A549 (cell line): Measurements from ENCODE around the gene GNL3L.

Source experiments
- EP300 ChIP-seq, 2 experiments: fragments of >200 bp; sonication (Bioruptor Twin); formaldehyde crosslinking; IDR thresholded peaks; 2 replicates in 1 of 2; 3 replicates in 1 of 2; pipeline ENCODE4 v1.6.1; 2016 to 2017
- GATA3 ChIP-seq: IDR thresholded peaks from 2 replicates; pipeline ENCODE4 v1.6.1; 2012; ENCODE audit warnings: borderline replicate concordance
- JUN ChIP-seq, 2 experiments: fragments of >200 bp; sonication (Bioruptor Twin); formaldehyde crosslinking; IDR thresholded peaks; 2 replicates in 1 of 2; 3 replicates in 1 of 2; pipeline ENCODE4 v1.6.1; 2016 to 2017
- NPAS2 ChIP-seq: fragments of 250-450 bp; sonication (Bioruptor Pico); IDR thresholded peaks from 2 replicates; pipeline ENCODE4 v1.8.0; 2022; ENCODE audit warnings: mild to moderate bottlenecking, moderate library complexity, borderline replicate concordance
- POLR2A ChIP-seq: IDR thresholded peaks from 2 replicates; pipeline ENCODE4 v1.6.1; 2012; ENCODE audit warnings: mild to moderate bottlenecking, low read length
- SMC3 ChIP-seq: fragments of >200 bp; sonication (Bioruptor Twin); formaldehyde crosslinking; IDR thresholded peaks from 3 replicates; pipeline ENCODE4 v1.6.1; 2018; ENCODE audit warnings: inconsistent platforms
- ZFP36 ChIP-seq: fragments of 450-650 bp; IDR thresholded peaks from 2 replicates; pipeline ENCODE4 v1.6.1; 2014; ENCODE audit warnings: borderline replicate concordance; ENCODE audit not compliant: partially characterized antibody
- TF ChIP-seq, protein P1 (sequence below): fragments of >200 bp; sonication (Bioruptor Twin); formaldehyde crosslinking; IDR thresholded peaks from 3 replicates; pipeline ENCODE4 v1.5.1; 2016

DNA sequence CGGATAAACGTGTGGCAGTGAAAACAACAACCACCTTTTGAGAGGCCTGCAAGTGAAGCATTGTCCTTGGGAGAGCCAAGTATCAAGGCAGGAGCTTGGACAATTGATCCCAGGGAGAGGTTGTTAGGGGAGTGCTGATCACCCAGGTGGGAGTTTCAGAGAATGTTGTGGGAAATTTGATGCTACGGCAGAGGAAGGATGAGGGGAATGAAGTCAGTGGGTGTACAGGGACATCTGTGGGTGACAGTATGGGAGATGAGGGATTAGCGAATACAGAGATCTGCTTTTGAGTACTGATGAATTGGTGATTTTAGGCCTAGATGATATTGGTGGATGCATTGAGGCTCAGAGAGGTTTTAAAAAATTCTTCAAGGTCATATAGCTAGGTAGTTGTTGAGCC is 4.3 kb downstream of the GNL3L start:
- TF ChIP-seq ZFP36 = no peak
- TF ChIP-seq JUN (IDR thresholded peaks at IDR 0.05) = no peak
- TF ChIP-seq POLR2A = no peak
- no peak for TF ChIP-seq NPAS2 (CRISPR knock-in tag)
- TF ChIP-seq, protein P1, sequence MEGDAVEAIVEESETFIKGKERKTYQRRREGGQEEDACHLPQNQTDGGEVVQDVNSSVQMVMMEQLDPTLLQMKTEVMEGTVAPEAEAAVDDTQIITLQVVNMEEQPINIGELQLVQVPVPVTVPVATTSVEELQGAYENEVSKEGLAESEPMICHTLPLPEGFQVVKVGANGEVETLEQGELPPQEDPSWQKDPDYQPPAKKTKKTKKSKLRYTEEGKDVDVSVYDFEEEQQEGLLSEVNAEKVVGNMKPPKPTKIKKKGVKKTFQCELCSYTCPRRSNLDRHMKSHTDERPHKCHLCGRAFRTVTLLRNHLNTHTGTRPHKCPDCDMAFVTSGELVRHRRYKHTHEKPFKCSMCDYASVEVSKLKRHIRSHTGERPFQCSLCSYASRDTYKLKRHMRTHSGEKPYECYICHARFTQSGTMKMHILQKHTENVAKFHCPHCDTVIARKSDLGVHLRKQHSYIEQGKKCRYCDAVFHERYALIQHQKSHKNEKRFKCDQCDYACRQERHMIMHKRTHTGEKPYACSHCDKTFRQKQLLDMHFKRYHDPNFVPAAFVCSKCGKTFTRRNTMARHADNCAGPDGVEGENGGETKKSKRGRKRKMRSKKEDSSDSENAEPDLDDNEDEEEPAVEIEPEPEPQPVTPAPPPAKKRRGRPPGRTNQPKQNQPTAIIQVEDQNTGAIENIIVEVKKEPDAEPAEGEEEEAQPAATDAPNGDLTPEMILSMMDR = no peak
- TF ChIP-seq EP300 (IDR thresholded peaks at IDR 0.05) = no peak
- no peak for TF ChIP-seq GATA3
- TF ChIP-seq SMC3 = no peak
